HG02588 (cell line): ENCODE data around the gene TBC1D25.

ENCODE experiments used
- ATAC-seq: cut with Tn5 transposase; IDR thresholded peaks from one replicate; pipeline ENCODE4 v1.9.1; 2021; ENCODE audit warnings: mild to moderate bottlenecking, moderate library complexity; ENCODE audit not compliant: unreplicated experiment

TBC1D25 gene

GRCh38 chrX:48539345-48540027 lies at the start of gene TBC1D25:
Gene TBC1D25 (plus strand): TSS chrX:48539714. CDS start chrX:48539798, 84 bp downstream.
- peak; percentile 87 for ATAC-seq

GRCh38 chrX:48489892-48490291 lies 49.6 kb upstream of the TBC1D25 start:
- ATAC-seq: no peak

- ATAC-seq: no peak
Measured at GRCh38 chrX:48490661-48491060, 48.9 kb upstream of the TBC1D25 start.

- no peak for ATAC-seq
Measured at GRCh38 chrX:48491809-48492208, 47.7 kb upstream of the TBC1D25 start.

GRCh38 chrX:48492293-48492910 lies 47.1 kb upstream of the TBC1D25 start:
- no peak for ATAC-seq

GRCh38 chrX:48493890-48494364 lies 45.6 kb upstream of the TBC1D25 start:
- ATAC-seq: no peak

- ATAC-seq: no peak
Measured at GRCh38 chrX:48496660-48497059, 42.9 kb upstream of the TBC1D25 start.

GRCh38 chrX:48497871-48498270 lies 41.6 kb upstream of the TBC1D25 start:
- no peak for ATAC-seq

GRCh38 chrX:48498374-48498809 lies 41.1 kb upstream of the TBC1D25 start:
- no peak for ATAC-seq

GRCh38 chrX:48504261-48504660 lies 35.3 kb upstream of the TBC1D25 start:
- ATAC-seq: no peak

GRCh38 chrX:48505481-48505880 lies 34.0 kb upstream of the TBC1D25 start:
- ATAC-seq: no peak

GRCh38 chrX:48507246-48507645 lies 32.3 kb upstream of the TBC1D25 start:
- ATAC-seq: no peak

GRCh38 chrX:48508400-48509244 lies 30.9 kb upstream of the TBC1D25 start, which contains the start of gene PORCN:
Gene PORCN (plus strand): TSS chrX:48508992. CDS start chrX:48509821, 829 bp downstream.
- ATAC-seq: peak; percentile 79

- no peak for ATAC-seq
Measured at GRCh38 chrX:48509245-48509590, 30.3 kb upstream of the TBC1D25 start.

- no peak for ATAC-seq
Measured at GRCh38 chrX:48509619-48510018, 29.9 kb upstream of the TBC1D25 start.

- no peak for ATAC-seq
Measured at GRCh38 chrX:48511560-48511959, 28.0 kb upstream of the TBC1D25 start.

GRCh38 chrX:48512371-48512935 lies 27.1 kb upstream of the TBC1D25 start:
- ATAC-seq: no peak

GRCh38 chrX:48513670-48514069 lies 25.8 kb upstream of the TBC1D25 start:
- no peak for ATAC-seq

GRCh38 chrX:48514126-48514806 lies 25.2 kb upstream of the TBC1D25 start:
- no peak for ATAC-seq

- no peak for ATAC-seq
Measured at GRCh38 chrX:48514868-48515460, 24.6 kb upstream of the TBC1D25 start.
